Neural progenitor cell (in vitro differentiated cells): Measurements from ENCODE around the gene COL19A1. TPM values are rescaled to one million over a fixed set of nuclear protein-coding genes. Genes with fewer than 3 reads are reported as not detected.

Experiments used
- DNase-seq: peaks from one replicate; pipeline ENCODE4 v3.0.0-alpha.2; 2016; ENCODE audit warnings: low spot score
- H2AFZ ChIP-seq: fragments of 200-600 bp; sonication (generic); replicated peaks from 2 replicates; pipeline ENCODE4 v1.6.1; 2016; ENCODE audit warnings: antibody characterized with exemption
- H3F3A ChIP-seq: fragments of 200-600 bp; sonication (generic); 2 replicates; pipeline ENCODE4 v1.6.1; 2016; ENCODE audit warnings: antibody characterized with exemption, low read depth
- H3K27ac ChIP-seq: fragments of 200-600 bp; sonication (generic); 2 replicates; pipeline ENCODE4 v1.5.1; 2016; ENCODE audit warnings: mild to moderate bottlenecking
- H3K27me3 ChIP-seq: fragments of 200-600 bp; sonication (generic); 2 replicates; pipeline ENCODE4 v1.6.1; 2016; ENCODE audit warnings: mild to moderate bottlenecking, moderate library complexity
- H3K36me3 ChIP-seq: fragments of 200-600 bp; sonication (generic); 2 replicates; pipeline ENCODE4 v1.5.1; 2016
- H3K4me1 ChIP-seq: fragments of 200-600 bp; sonication (generic); 2 replicates; pipeline ENCODE4 v1.6.1; 2016; ENCODE audit warnings: mixed run types
- H3K4me2 ChIP-seq: fragments of 200-600 bp; sonication (generic); 2 replicates; pipeline ENCODE4 v1.6.1; 2016
- H3K4me3 ChIP-seq: fragments of 200-600 bp; sonication (generic); 2 replicates; pipeline ENCODE4 v1.5.1; 2016
- H3K79me2 ChIP-seq: fragments of 200-600 bp; sonication (generic); 2 replicates; pipeline ENCODE4 v1.6.1; 2016; ENCODE audit warnings: low read depth
- H3K9ac ChIP-seq: fragments of 200-600 bp; sonication (generic); 2 replicates; pipeline ENCODE4 v1.6.1; 2016
- H3K9me3 ChIP-seq: fragments of 200-600 bp; sonication (generic); 2 replicates; pipeline ENCODE4 v1.5.1; 2016; ENCODE audit warnings: low read depth
- H4K20me1 ChIP-seq: fragments of 200-600 bp; sonication (generic); 2 replicates; pipeline ENCODE4 v1.6.1; 2016; ENCODE audit warnings: low read depth
- H3K27ac Mint-ChIP-seq: 3 replicates; pipeline ENCODE4 v1.8.0; 2021; ENCODE audit warnings: mixed read lengths
- H3K27me3 Mint-ChIP-seq: 2 replicates; pipeline ENCODE4 v1.8.0; 2022; ENCODE audit warnings: low read depth, mild to moderate bottlenecking, inconsistent platforms, moderate library complexity, mixed read lengths; ENCODE audit not compliant: insufficient read depth
- H3K36me3 Mint-ChIP-seq: 3 replicates; pipeline ENCODE4 v1.8.0; 2021; ENCODE audit warnings: mixed read lengths
- H3K4me1 Mint-ChIP-seq: 3 replicates; pipeline ENCODE4 v1.8.0; 2021; ENCODE audit warnings: mixed read lengths
- H3K4me3 Mint-ChIP-seq: 3 replicates; pipeline ENCODE4 v1.8.0; 2021; ENCODE audit warnings: mild to moderate bottlenecking, moderate library complexity, mixed read lengths
- H3K9me3 Mint-ChIP-seq: 3 replicates; pipeline ENCODE4 v1.8.0; 2020; ENCODE audit warnings: mixed read lengths
- CTCF ChIP-seq: fragments of 200-600 bp; sonication (generic); IDR thresholded peaks from 2 replicates; pipeline ENCODE4 v1.5.1; 2017; ENCODE audit warnings: antibody characterized with exemption, mild to moderate bottlenecking
- EZH2 ChIP-seq: fragments of 200-600 bp; sonication (generic); IDR thresholded peaks from 2 replicates; pipeline ENCODE4 v1.6.1; 2017; ENCODE audit warnings: antibody characterized with exemption, mild to moderate bottlenecking, moderate library complexity
- EZH2phosphoT487 ChIP-seq: fragments of 200-600 bp; sonication (generic); IDR thresholded peaks from 2 replicates; pipeline ENCODE4 v1.6.1; 2017; ENCODE audit warnings: antibody characterized with exemption
- total RNA-seq: library from RNA; depleted of rRNA; stranded (reverse); fragments of >200 nt; gene quantifications from 2 replicates; pipeline ENCODE4 v1.2.3, GENCODE V29; 2015; ENCODE audit warnings: low replicate concordance

Gene COL19A1
- total RNA-seq, 1 donor from 2014 or later = not detected

GRCh38 chr6:70051197-70052124, 185.1 kb downstream of the COL19A1 start:
- Mint-ChIP-seq H3K27me3 (no peaks in the 10 kb centered on the region), H3K4me1 (no peaks in the 10 kb centered on the region), H3K36me3 (no peaks in the 10 kb centered on the region), H3K27ac (no peak overlapping the region), H3K9me3 (no peaks in the 10 kb centered on the region), H3K4me3 (no peak overlapping the region)
- Histone ChIP-seq H2AFZ (no peak overlapping the region), H3K9me3 (no peaks in the 10 kb centered on the region), H3K27me3 (no peaks in the 10 kb centered on the region), H3K4me3 (no peak overlapping the region), H4K20me1 (no peaks in the 10 kb centered on the region), H3K27ac (no peak overlapping the region), H3K9ac (no peak overlapping the region), H3K4me1 (no peaks in the 10 kb centered on the region), H3K4me2 (no peak overlapping the region), H3K36me3 (no peaks in the 10 kb centered on the region), H3K79me2 (no peaks in the 10 kb centered on the region), H3F3A (no peaks in the 10 kb centered on the region)
- no peak for TF ChIP-seq EZH2phosphoT487
- no peak for TF ChIP-seq EZH2
- TF ChIP-seq CTCF = no peak
- DNase-seq = no peak

- Histone ChIP-seq H4K20me1 (no peaks in the 10 kb centered on the region), H3K27ac (no peak overlapping the region), H3K4me3 (no peak overlapping the region), H2AFZ (no peak overlapping the region), H3K4me1 (no peaks in the 10 kb centered on the region), H3F3A (no peaks in the 10 kb centered on the region), H3K9me3 (no peaks in the 10 kb centered on the region), H3K9ac (no peak overlapping the region), H3K4me2 (no peak overlapping the region), H3K36me3 (no peaks in the 10 kb centered on the region), H3K27me3 (no peaks in the 10 kb centered on the region), H3K79me2 (no peaks in the 10 kb centered on the region)
- Mint-ChIP-seq H3K27me3 (no peaks in the 10 kb centered on the region), H3K4me3 (no peak overlapping the region), H3K27ac (no peak overlapping the region), H3K4me1 (no peaks in the 10 kb centered on the region), H3K36me3 (no peaks in the 10 kb centered on the region), H3K9me3 (no peaks in the 10 kb centered on the region)
- no peak for DNase-seq
- TF ChIP-seq EZH2phosphoT487 (no peak), EZH2 (no peak), CTCF (no peak)
Measured at GRCh38 chr6:70059039-70059719, 192.8 kb downstream of the COL19A1 start.

- Mint-ChIP-seq H3K27ac (no peak overlapping the region), H3K36me3 (no peaks in the 10 kb centered on the region), H3K9me3 (no peaks in the 10 kb centered on the region), H3K27me3 (no peaks in the 10 kb centered on the region), H3K4me3 (no peak overlapping the region), H3K4me1 (no peaks in the 10 kb centered on the region)
- Histone ChIP-seq H3K4me1 (no peaks in the 10 kb centered on the region), H3K36me3 (no peaks in the 10 kb centered on the region), H3K27ac (no peak overlapping the region), H3K9ac (no peak overlapping the region), H3K27me3 (no peaks in the 10 kb centered on the region), H2AFZ (no peak overlapping the region), H3K4me2 (no peak overlapping the region), H3F3A (no peaks in the 10 kb centered on the region), H3K79me2 (no peaks in the 10 kb centered on the region), H3K4me3 (no peak overlapping the region), H4K20me1 (no peaks in the 10 kb centered on the region), H3K9me3 (no peaks in the 10 kb centered on the region)
- TF ChIP-seq EZH2 (no peak), CTCF (no peak), EZH2phosphoT487 (no peak)
- DNase-seq = no peak
Measured at GRCh38 chr6:70060680-70061079, 194.3 kb downstream of the COL19A1 start.
